Endothelial cell of umbilical vein (primary cell): ENCODE measurements around the gene FER.

Source experiments
- CTCF ChIP-seq, 2 donors: IDR thresholded peaks; 1 replicate in 1 of 2; 2 replicates in 1 of 2; pipeline ENCODE4 v1.5.1; 2011; ENCODE audit warnings: low read length in 2 of 2, mild to moderate bottlenecking in 2 of 2, moderate library complexity in 2 of 2, control low read depth in 1 of 2, inconsistent platforms in 1 of 2, low read depth in 1 of 2; ENCODE audit not compliant: insufficient read depth in 1 of 2; ENCODE audit errors: extremely low read depth in 1 of 2
- EZH2 ChIP-seq: IDR thresholded peaks from 2 replicates; pipeline ENCODE4 v1.6.1; 2012; ENCODE audit warnings: borderline replicate concordance, low read depth, mild to moderate bottlenecking, moderate library complexity, low read length, inconsistent platforms; ENCODE audit not compliant: severe bottlenecking
- FOS ChIP-seq: IDR thresholded peaks from 2 replicates; pipeline ENCODE4 v1.6.1; 2011; ENCODE audit warnings: mild to moderate bottlenecking, low read length, moderate library complexity, borderline replicate concordance; ENCODE audit not compliant: insufficient read depth
- GATA2 ChIP-seq: IDR thresholded peaks from 2 replicates; pipeline ENCODE4 v1.7.0; 2011; ENCODE audit warnings: low read depth, mild to moderate bottlenecking, moderate library complexity, mixed read lengths, low read length; ENCODE audit not compliant: insufficient read length, insufficient read depth
- JUN ChIP-seq: IDR thresholded peaks from 2 replicates; pipeline ENCODE4 v1.6.1; 2011; ENCODE audit warnings: borderline replicate concordance, low read depth; ENCODE audit not compliant: insufficient read length, insufficient read depth
- MAX ChIP-seq: IDR thresholded peaks from 2 replicates; pipeline ENCODE4 v1.6.1; 2011; ENCODE audit not compliant: insufficient read depth, insufficient read length
- MYC ChIP-seq: IDR thresholded peaks from one replicate; pipeline ENCODE4 v1.6.1; 2011; ENCODE audit warnings: mild to moderate bottlenecking, low read depth, low read length
- POLR2A ChIP-seq: IDR thresholded peaks from 2 replicates; pipeline ENCODE4 v1.6.1; 2012; ENCODE audit warnings: low read depth, mild to moderate bottlenecking, control low read depth, low read length
- POLR2AphosphoS5 ChIP-seq: IDR thresholded peaks from 2 replicates; pipeline ENCODE4 v1.6.1; 2012; ENCODE audit warnings: low read depth, mild to moderate bottlenecking, control low read depth, low read length, moderate library complexity; ENCODE audit not compliant: insufficient read depth

GRCh38 chr5:109060378-109061025, 312.8 kb downstream of the FER start:
- TF ChIP-seq CTCF (IDR thresholded peaks at IDR 0.05; ENCODE audit: extremely low read depth in 1 of 2, insufficient read depth in 1 of 2, low read depth in 1 of 2, low read length in 2 of 2) (no peak), POLR2A (no peak), MYC (no peak), MAX (no peak), FOS (no peak), EZH2 (no peak), POLR2AphosphoS5 (no peak), GATA2 (no peak), JUN (no peak)
